ENCODE data around the gene C7orf57.
"Not testable (repeated sequence)": the region's sequence is repeated elsewhere in the genome, so short reads cannot be mapped to it uniquely, and the experiment has no call there.

The C7orf57 gene

DNA sequence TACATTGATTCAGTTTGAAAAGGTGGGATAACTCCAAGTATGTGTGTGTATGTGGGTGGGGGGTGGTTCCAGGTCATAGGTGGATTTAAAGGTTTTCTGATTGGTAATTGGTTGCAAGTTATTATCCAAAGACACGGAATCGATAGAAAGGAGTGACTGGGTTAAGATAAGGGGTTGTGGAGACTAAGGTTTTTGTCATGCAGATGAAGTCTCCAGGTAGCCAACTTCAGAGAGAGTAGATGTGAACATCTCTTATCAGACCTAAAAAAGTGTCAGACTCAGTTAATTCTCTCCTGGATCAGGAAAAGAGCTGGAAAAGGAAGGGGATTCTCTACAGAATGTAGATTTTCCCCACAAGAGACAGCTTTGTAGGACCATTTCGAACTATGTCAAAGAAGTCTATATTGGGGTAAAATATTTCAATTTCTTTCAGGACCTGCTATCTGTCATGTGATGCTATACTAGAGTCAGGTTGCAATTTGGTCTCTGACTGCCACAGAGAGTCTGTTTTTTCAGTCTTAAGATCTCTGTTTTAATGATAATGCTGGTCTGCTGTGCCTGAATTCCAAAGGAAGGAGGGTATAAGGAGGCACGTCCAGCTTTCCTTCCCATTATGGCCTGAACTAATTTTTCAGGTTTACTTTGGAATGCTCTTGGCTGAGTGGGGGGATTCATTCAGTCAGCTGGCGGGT lies 3.6 kb downstream of the C7orf57 start:
- DNase-seq = no peak

- no peak for DNase-seq
Observed at GRCh38 chr7:48040944-48041652, 5.8 kb downstream of the C7orf57 start.

DNA sequence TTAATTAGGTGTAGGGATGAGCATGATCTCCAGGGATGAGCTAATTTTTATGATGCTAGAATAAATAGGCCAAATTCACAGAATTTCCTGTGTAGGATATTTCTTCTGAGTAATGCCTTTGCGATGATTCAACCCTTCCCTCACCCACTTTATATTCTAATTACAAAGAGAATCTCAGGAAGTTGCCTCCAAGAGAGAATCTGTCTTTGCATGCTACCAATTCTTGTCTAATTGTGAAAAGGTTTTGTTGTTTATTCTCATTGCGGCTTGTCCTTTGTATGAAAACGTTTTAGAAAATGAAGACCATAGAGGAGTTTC lies 6.3 kb downstream of the C7orf57 start:
- no peak for DNase-seq

GRCh38 chr7:48042216-48042615 lies 6.9 kb downstream of the C7orf57 start:
- no peak for DNase-seq

DNA sequence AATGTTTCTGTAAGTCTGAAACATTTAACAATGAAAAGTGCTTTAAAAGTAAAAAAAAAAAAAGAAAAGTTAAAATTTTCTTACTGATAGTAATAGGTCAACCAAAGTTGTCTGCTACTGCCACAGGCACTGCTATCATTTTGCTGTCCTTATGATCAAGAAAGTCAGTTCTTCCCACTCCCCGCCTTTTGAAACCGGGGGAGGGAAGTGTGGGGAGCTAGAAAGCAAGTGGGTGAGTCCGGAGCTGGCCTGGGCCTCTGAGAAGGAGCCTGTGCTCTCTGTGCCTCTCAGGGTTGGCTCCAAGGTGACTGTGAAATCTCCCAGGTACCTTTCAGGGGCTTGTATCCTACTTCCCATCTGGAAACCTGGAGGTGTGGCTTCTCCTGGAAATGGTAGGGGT lies 7.3 kb downstream of the C7orf57 start:
- no peak for DNase-seq

GRCh38 chr7:48045195-48045765 lies 9.9 kb downstream of the C7orf57 start:
- DNase-seq = no peak

GRCh38 chr7:48046458-48046857 lies 11.1 kb downstream of the C7orf57 start:
- DNase-seq = peak; percentile 73

DNA sequence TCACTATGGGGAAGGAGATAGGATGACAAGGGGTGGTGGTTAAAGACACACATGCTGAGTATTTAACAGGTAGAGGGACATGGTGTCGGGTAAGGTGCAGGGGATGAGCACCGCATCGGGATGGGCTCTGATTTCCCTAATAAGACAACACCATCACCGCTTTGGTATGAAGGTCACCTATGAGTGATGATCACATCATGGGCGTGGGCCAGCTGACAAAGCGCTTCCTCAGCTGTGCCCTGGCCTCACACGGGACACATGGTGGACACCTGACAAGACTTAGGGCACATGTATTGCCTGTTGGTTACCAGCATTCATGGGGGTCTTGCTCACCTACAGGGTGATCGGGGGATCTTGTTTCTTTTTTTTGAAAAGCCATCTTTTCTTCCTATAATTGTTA lies 12.8 kb downstream of the C7orf57 start:
- no peak for DNase-seq

GRCh38 chr7:48049850-48050249 lies 14.5 kb downstream of the C7orf57 start:
- peak; percentile 90 for DNase-seq

- no peak for DNase-seq
Observed at GRCh38 chr7:48052748-48053147, 17.4 kb downstream of the C7orf57 start.

- DNase-seq = no peak
Observed at GRCh38 chr7:48053736-48054135, 18.4 kb downstream of the C7orf57 start.

- peak; percentile 72 for DNase-seq
Observed at GRCh38 chr7:48058990-48059389, 23.6 kb downstream of the C7orf57 start.

GRCh38 chr7:48059706-48060105 lies 24.4 kb downstream of the C7orf57 start:
- DNase-seq = no peak

- no peak for DNase-seq
Observed at GRCh38 chr7:48063985-48064384, 28.6 kb downstream of the C7orf57 start.

- no peak for DNase-seq
Observed at GRCh38 chr7:48067475-48067874, 32.1 kb downstream of the C7orf57 start.

- no peak for DNase-seq
Observed at GRCh38 chr7:48074204-48074654, 38.9 kb downstream of the C7orf57 start.

GRCh38 chr7:48077423-48077822 lies 42.1 kb downstream of the C7orf57 start:
- no peak for DNase-seq

DNA sequence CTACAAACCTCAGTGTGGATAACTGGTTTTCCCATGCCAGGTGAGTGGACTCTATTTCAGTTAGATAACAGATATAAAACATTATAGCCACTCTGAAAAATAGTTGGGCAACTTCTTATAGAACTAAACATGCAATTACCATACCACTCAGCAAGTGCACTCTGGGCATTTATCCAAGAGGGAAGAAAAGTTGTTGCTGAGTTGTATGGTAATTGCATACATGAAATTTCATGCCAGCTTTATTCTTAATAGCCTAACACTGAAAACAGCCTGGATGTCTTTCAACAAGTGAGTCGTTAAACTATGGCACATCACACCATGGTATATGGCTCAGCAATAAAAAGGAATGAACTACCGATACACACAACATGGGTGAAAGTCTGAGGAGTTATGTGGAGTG lies 43.1 kb downstream of the C7orf57 start:
- DNase-seq = no peak

DNA sequence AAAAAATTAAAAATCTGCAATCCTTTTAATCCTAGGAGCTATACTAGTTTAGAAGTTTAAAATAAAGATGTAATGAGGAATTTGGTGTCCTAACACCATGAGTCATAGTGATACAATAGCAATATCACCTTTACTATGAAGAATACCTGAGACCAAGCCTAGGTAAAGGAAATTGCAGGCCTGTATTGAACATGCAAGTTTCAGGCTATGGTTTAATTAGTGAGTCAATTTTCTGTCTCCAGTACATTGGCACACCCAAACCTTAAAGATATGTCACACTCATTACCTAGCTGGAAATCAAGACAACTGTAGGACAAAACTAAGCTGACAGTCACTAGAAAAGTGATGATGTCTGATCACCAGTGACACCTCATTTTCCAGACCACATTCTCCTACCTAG lies 47.0 kb downstream of the C7orf57 start:
- DNase-seq = not testable (repeated sequence)

- no peak for DNase-seq
Observed at GRCh38 chr7:48083114-48083830, 47.9 kb downstream of the C7orf57 start.

GRCh38 chr7:48084727-48085432 lies 49.5 kb downstream of the C7orf57 start:
- peak; percentile 94 for DNase-seq

GRCh38 chr7:48085433-48085791 lies 50.1 kb downstream of the C7orf57 start:
- peak; percentile 68 for DNase-seq

DNA sequence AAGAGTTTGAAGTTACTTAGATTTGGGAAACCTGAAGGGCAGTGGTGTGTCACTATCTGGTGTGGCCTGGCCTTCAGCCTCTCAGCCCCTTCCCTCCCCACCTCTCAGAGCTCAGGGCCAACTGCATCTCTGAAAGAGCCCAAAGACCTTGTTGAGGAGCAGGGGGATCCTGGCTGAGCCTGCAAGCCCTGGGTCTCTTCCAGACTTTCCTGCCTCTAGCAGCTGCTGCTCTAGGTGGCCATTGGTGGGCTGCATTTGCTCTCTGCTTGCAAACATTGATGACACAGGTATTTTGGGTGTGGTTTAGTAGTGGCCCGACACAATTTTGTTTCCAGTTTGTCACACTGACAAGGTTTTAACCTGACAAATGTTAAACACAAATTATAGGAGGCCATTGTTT lies 50.6 kb downstream of the C7orf57 start:
- no peak for DNase-seq
